GM12878 (cell line): Measurements from ENCODE around the gene TMEM109. TPM values are rescaled to one million over a fixed set of nuclear protein-coding genes. Genes with fewer than 3 reads are reported as not detected.

Experiments used
- ATAC-seq: fragments of 200-7000 bp; cut with Tn5 transposase; 3 replicates; pipeline ENCODE4 v1.9.1; 2020; ENCODE audit warnings: mild to moderate bottlenecking, moderate library complexity
- BruUV-seq: library from RNA; stranded (reverse); fragments of 400-500 nt; replicated peaks from 2 replicates; lab custom pipeline; 2021; lab: Mats Ljungman, UMichigan
- CTCF ChIA-PET: fragments of 300-600 bp; sonication (Branson Sonifier 250); formaldehyde crosslinking; extraction: SDS; loops from one replicate; lab custom pipeline; 2021; ENCODE audit warnings: inconsistent platforms; lab: Yijun Ruan, JAX
- POLR2A ChIA-PET: fragments of 350-600 bp; formaldehyde crosslinking; extraction: SDS; loops from one replicate; lab custom pipeline; 2021; ENCODE audit warnings: inconsistent platforms; lab: Charles Lee
- RAD21 ChIA-PET: fragments of 300-600 bp; sonication (Branson Sonifier 250); formaldehyde crosslinking; loops from one replicate; lab custom pipeline; 2023; ENCODE audit warnings: antibody characterized with exemption; ENCODE audit not compliant: unreplicated experiment; lab: Charles Lee
- SMC1A ChIA-PET: fragments of 300-600 bp; sonication (Branson Sonifier 250); formaldehyde crosslinking; loops from one replicate; lab custom pipeline; 2023; ENCODE audit not compliant: unreplicated experiment, uncharacterized antibody; lab: Charles Lee
- DNase-seq: peaks from one replicate; pipeline ENCODE4 v3.0.0-alpha.2; 2011; ENCODE audit warnings: low read depth, low spot score
- FAIRE-seq: peaks from 3 replicates; lab custom pipeline; 2011; peaks lifted over from hg19 to GRCh38; lab: Jason Lieb, UNC
- H2AFZ ChIP-seq: 2 replicates; pipeline ENCODE4 v1.6.0; 2011; ENCODE audit warnings: low read depth, low read length, control low read depth; ENCODE audit not compliant: control insufficient read depth
- H3K27ac ChIP-seq: 2 replicates; pipeline ENCODE4 v1.5.1; 2011; ENCODE audit warnings: control low read depth; ENCODE audit not compliant: control insufficient read depth, insufficient read depth
- H3K27me3 ChIP-seq, 2 experiments: replicated peaks in 1 of 2; 2 replicates each; pipeline versions ENCODE4 v1.6.0 to v1.6.1; 2011; ENCODE audit warnings: low read length in 1 of 2; ENCODE audit not compliant: control insufficient read depth in 2 of 2, insufficient read depth in 2 of 2
- H3K36me3 ChIP-seq, 2 experiments: 2 replicates each; pipeline ENCODE4 v1.5.1; 2011; ENCODE audit warnings: low read length in 1 of 2; ENCODE audit not compliant: control insufficient read depth in 2 of 2, insufficient read depth in 2 of 2
- H3K4me1 ChIP-seq: 2 replicates; pipeline ENCODE4 v1.6.1; 2011; ENCODE audit warnings: mild to moderate bottlenecking, low read length, moderate library complexity, mixed read lengths; ENCODE audit not compliant: control insufficient read depth, insufficient read depth
- H3K4me2 ChIP-seq: 2 replicates; pipeline ENCODE4 v1.6.0; 2011; ENCODE audit warnings: control low read depth; ENCODE audit not compliant: control insufficient read depth, insufficient read depth
- H3K4me3 ChIP-seq: fragments of 200-600 bp; sonication (generic); 2 replicates; pipeline ENCODE4 v1.5.1; 2016
- H3K79me2 ChIP-seq: 2 replicates; pipeline ENCODE4 v1.6.0; 2011; ENCODE audit warnings: low read length; ENCODE audit not compliant: control insufficient read depth, insufficient read depth
- H3K9ac ChIP-seq: 2 replicates; pipeline ENCODE4 v1.8.0; 2011; ENCODE audit warnings: low read length, control low read depth, mixed read lengths; ENCODE audit not compliant: control insufficient read depth, insufficient read depth
- H3K9me3 ChIP-seq: replicated peaks from 3 replicates; pipeline ENCODE4 v1.5.1; 2011; ENCODE audit warnings: mild to moderate bottlenecking, low read length; ENCODE audit not compliant: control insufficient read depth, insufficient read depth
- H4K20me1 ChIP-seq: 2 replicates; pipeline ENCODE4 v1.6.0; 2011; ENCODE audit not compliant: control insufficient read depth, insufficient read depth
- CHD1 ChIP-seq: IDR thresholded peaks from 2 replicates; pipeline ENCODE4 v1.6.1; 2012; ENCODE audit warnings: low read depth, low read length, improper control_type of control experiment
- ETV6 ChIP-seq, 2 experiments: fragments of 450-650 bp in 1 of 2; IDR thresholded peaks in 1 of 2; conservative IDR thresholded peaks in 1 of 2; 2 replicates each; pipeline ENCODE4 v1.6.1; 2014; ENCODE audit warnings: antibody characterized with exemption in 1 of 2, borderline replicate concordance in 1 of 2, low read depth in 1 of 2, mild to moderate bottlenecking in 1 of 2, moderate library complexity in 1 of 2
- IKZF1 ChIP-seq: fragments of 450-650 bp; conservative IDR thresholded peaks from 2 replicates; pipeline ENCODE4 v1.6.1; 2017; ENCODE audit warnings: antibody characterized with exemption, mild to moderate bottlenecking
- POLR2A ChIP-seq: IDR thresholded peaks from 2 replicates; pipeline ENCODE4 v1.6.1; 2011; ENCODE audit warnings: low read depth, mild to moderate bottlenecking, low read length
- RAD51 ChIP-seq: fragments of 450-650 bp; IDR thresholded peaks from 2 replicates; pipeline ENCODE4 v1.6.1; 2016; ENCODE audit warnings: moderate library complexity, mild to moderate bottlenecking, inconsistent platforms
- RCOR1 ChIP-seq: conservative IDR thresholded peaks from 2 replicates; pipeline ENCODE4 v1.6.1; 2012; ENCODE audit warnings: low read depth, low read length, improper control_type of control experiment
- SMC3 ChIP-seq: IDR thresholded peaks from 2 replicates; pipeline ENCODE4 v1.6.1; 2011; ENCODE audit warnings: low read length, improper control_type of control experiment, borderline replicate concordance
- WGBS: methylation state at CpG from one replicate; pipeline ENCODE4 v1.1.6; 2016; ENCODE audit warnings: low lambda C conversion rate; ENCODE audit not compliant: insufficient replicate concordance, insufficient coverage; ENCODE audit errors: missing lambda C conversion rate; 5-methylcytosine and 5-hydroxymethylcytosine counted together
- in situ Hi-C: fragments of 300-500 bp; cut with MboI; formaldehyde crosslinking; loops from 9 replicates; pipeline ENCODE4 v1.14.3; 2018; ENCODE audit warnings: mixed read lengths
- intact Hi-C: fragments of 100-400 bp; cut with micrococcal nuclease; formaldehyde crosslinking; loops from one replicate; pipeline ENCODE4 v1.14.2; 2022; ENCODE audit not compliant: unreplicated experiment
- polyA plus RNA-seq, 11 experiments: library from polyadenylated mRNA; depleted of rRNA in 4 of 11; unstranded in 6 of 11; stranded (reverse) in 5 of 11; fragments of >200 nt; fragmentation: Nextera tagmentation in 4 of 11; fragmentation: Illumina TruSeq in 1 of 11; extraction: Ambion mirVana in 4 of 11; extraction: Trizol in 1 of 11; gene quantifications; 1 replicate in 1 of 11; 2 replicates in 10 of 11; pipeline versions ENCODE4 v1.2.1 to v1.2.3, GENCODE V29; 2011 to 2016; ENCODE audit warnings: inconsistent platforms in 2 of 11, missing spikeins in 2 of 11, low read depth in 1 of 11
- total RNA-seq, 4 experiments: library from RNA; depleted of rRNA in 3 of 4; stranded (reverse); fragments of >200 nt in 3 of 4; fragmentation: Illumina TruSeq in 1 of 4; extraction: Trizol in 1 of 4; gene quantifications; 2 replicates each; pipeline versions ENCODE4 v1.2.1 to v1.2.3, GENCODE V29; 2013 to 2021
- TF ChIP-seq, protein P1 (sequence below): fragments of 450-650 bp; conservative IDR thresholded peaks from 2 replicates; pipeline ENCODE4 v1.6.1; 2017; ENCODE audit warnings: mild to moderate bottlenecking, moderate library complexity
- TF ChIP-seq, protein P2 (sequence below): IDR thresholded peaks from 2 replicates; pipeline ENCODE4 v1.6.1; 2012; ENCODE audit warnings: low read length, inconsistent platforms

Gene TMEM109
- total and polyA plus RNA-seq, 10 of the 15 experiments (the other 5 are each of a cell fraction or from before 2014, with no cell fraction given) = 21.9 to 199 (median 85.2) TPM

- TF ChIP-seq CHD1 (no peak), SMC3 (no peak), RCOR1 (no peak), RAD51 (no peak), POLR2A (peak; percentile 35; the same call in 1 of the 2 replicates), ETV6 (conservative IDR thresholded peaks at IDR 0.05 in 1 of 2, IDR thresholded peaks at IDR 0.05 in 1 of 2; ENCODE audit: borderline replicate concordance in 1 of 2, low read depth in 1 of 2) (no peak), IKZF1 (no peak)
- TF ChIP-seq, protein P1, sequence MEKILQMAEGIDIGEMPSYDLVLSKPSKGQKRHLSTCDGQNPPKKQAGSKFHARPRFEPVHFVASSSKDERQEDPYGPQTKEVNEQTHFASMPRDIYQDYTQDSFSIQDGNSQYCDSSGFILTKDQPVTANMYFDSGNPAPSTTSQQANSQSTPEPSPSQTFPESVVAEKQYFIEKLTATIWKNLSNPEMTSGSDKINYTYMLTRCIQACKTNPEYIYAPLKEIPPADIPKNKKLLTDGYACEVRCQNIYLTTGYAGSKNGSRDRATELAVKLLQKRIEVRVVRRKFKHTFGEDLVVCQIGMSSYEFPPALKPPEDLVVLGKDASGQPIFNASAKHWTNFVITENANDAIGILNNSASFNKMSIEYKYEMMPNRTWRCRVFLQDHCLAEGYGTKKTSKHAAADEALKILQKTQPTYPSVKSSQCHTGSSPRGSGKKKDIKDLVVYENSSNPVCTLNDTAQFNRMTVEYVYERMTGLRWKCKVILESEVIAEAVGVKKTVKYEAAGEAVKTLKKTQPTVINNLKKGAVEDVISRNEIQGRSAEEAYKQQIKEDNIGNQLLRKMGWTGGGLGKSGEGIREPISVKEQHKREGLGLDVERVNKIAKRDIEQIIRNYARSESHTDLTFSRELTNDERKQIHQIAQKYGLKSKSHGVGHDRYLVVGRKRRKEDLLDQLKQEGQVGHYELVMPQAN = no peak
- TF ChIP-seq, protein P2, sequence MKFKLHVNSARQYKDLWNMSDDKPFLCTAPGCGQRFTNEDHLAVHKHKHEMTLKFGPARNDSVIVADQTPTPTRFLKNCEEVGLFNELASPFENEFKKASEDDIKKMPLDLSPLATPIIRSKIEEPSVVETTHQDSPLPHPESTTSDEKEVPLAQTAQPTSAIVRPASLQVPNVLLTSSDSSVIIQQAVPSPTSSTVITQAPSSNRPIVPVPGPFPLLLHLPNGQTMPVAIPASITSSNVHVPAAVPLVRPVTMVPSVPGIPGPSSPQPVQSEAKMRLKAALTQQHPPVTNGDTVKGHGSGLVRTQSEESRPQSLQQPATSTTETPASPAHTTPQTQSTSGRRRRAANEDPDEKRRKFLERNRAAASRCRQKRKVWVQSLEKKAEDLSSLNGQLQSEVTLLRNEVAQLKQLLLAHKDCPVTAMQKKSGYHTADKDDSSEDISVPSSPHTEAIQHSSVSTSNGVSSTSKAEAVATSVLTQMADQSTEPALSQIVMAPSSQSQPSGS = no peak
- 19% methylated on average over 6 of the region's 6 CpGs for WGBS
- ChIA-PET SMC1A (interaction anchor here (1.7 to 1.8 kb wide), 2 partner anchors 8 to 10 kb away, joined by 5 to 7 read pairs; partner anchors contain the start of gene TMEM109), CTCF (interaction anchor here (0.6 to 1.5 kb wide), 4 partner anchors 9 to 234 kb away, joined by 3 to 11 read pairs (median 4); partner anchors contain the start of gene TMEM109), RAD21 (interaction anchor here (0.5 to 1.8 kb wide), 7 partner anchors 8 to 745 kb away, joined by 3 to 8 read pairs (median 4); partner anchors contain the start of gene TMEM109), POLR2A (interaction anchor here (0.8 to 1.7 kb wide), 4 partner anchors 8 to 161 kb away, joined by 3 to 9 read pairs (median 4); partner anchors contain the start of gene TMEM109)
- Histone ChIP-seq H3K4me3 (peak overlapping the region; percentile 59), H3K9ac (peak overlapping the region; percentile 48; the same call in 1 of the 2 replicates), H3K36me3 (peaks cover 17 to 21% of the 10 kb centered on the region in 2 experiments), H3K27ac (no peak overlapping the region), H3K27me3 (no peaks in the 10 kb centered on the region), H3K4me1 (peaks cover 30% of the 10 kb centered on the region), H3K4me2 (peak overlapping the region; percentile 98), H3K9me3 (no peaks in the 10 kb centered on the region), H2AFZ (peak overlapping the region; percentile 68), H4K20me1 (no peaks in the 10 kb centered on the region), H3K79me2 (peaks cover 7% of the 10 kb centered on the region; the same call in 1 of the 2 replicates)
- DNase-seq = no peak
- ATAC-seq = peak; percentile 11
- FAIRE-seq = no peak
- intact Hi-C loops = no loop called here
- in situ Hi-C loops = no loop called here
- no TSS peak for BruUV-seq
Measured at GRCh38 chr11:60923800-60924109, 9.8 kb downstream of the TMEM109 start.
